Occipital lobe (tissue), 2 donors: Measurements from ENCODE around the gene DPP10. TPM values are rescaled to one million over a fixed set of nuclear protein-coding genes. Genes with fewer than 3 reads are reported as not detected.

Experiments used
- DNase-seq: peaks from one replicate; lab custom pipeline; 2025; lab: John Stamatoyannopoulos, UW
- total RNA-seq: library from RNA; depleted of rRNA; stranded (reverse); fragments of >200 nt; gene quantifications from one replicate; pipeline ENCODE4 v1.2.3, GENCODE V29; 2014

DPP10 gene
- total RNA-seq, 1 donor from 2014 or later = 76.7 TPM

DNA sequence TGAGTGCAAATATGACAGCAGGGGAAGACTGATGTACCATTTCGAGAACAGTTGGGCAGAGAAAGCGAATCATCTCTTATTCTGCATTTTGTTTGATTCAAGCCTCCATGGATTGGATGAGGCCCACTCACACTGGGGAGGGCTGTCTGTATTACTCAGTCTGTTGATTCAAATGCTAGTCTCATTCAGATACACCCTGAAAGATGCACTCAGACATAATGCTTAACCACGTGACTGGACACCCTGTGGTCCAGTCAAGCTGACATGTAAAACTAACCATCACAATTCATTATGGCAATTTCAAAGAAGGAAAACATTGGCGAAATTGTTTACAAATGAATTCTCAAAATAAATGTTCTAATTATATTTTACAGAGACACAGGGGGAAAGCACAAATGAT lies 1210.2 kb downstream of the DPP10 start:
- DNase-seq = no peak

- no peak for DNase-seq
Measured at GRCh38 chr2:115654362-115654761, 1211.9 kb downstream of the DPP10 start.

DNA sequence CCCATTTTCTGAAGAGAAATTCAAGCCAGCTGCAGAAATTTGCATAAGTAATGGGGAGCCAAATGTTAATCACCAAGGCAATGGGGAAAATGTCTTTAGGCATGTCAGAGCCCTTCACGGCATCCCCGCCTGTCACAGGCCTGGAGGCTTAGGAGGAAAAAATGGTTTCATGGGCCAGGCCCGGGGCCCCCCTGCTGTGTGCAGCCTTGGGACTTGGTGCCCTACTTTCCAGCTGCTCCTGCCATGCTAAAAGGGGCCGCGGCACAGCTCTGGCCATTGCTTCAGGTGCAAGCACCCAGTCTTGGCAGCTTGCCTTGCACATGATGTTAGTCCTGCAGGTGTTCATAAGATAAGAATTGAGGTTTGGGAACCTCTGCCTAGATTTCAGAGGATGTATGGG lies 1235.7 kb downstream of the DPP10 start:
- no peak for DNase-seq

- DNase-seq = no peak
Measured at GRCh38 chr2:115684345-115684744, 1241.9 kb downstream of the DPP10 start.

DNA sequence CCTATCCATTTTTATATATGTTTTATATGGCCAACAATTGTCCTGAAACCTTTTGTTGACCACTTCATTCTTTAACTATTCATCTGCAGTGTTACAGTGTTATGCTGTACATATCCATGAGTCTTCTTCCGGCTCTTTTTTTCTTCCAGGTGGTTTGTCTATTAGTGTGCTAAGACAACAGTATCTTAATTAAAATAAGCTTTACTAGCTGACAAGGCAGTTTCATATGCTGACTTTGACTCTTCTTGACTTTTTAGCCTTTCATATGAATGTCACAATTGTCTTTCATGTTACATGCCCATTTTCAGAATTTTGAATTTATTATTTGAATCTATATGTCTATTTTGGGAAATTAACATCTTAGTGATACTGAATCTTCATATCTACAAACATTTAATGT lies 1249.0 kb downstream of the DPP10 start:
- no peak for DNase-seq

- DNase-seq = no peak
Measured at GRCh38 chr2:115694651-115695050, 1252.2 kb downstream of the DPP10 start.

GRCh38 chr2:115733190-115733775 lies 1290.8 kb downstream of the DPP10 start:
- DNase-seq = no peak

- no peak for DNase-seq
Measured at GRCh38 chr2:115738111-115738510, 1295.7 kb downstream of the DPP10 start.

GRCh38 chr2:115739574-115739973 lies 1297.1 kb downstream of the DPP10 start:
- DNase-seq = no peak

GRCh38 chr2:115746151-115746550 lies 1303.7 kb downstream of the DPP10 start:
- DNase-seq = no peak

GRCh38 chr2:115757286-115757685 lies 1314.8 kb downstream of the DPP10 start:
- no peak for DNase-seq

DNA sequence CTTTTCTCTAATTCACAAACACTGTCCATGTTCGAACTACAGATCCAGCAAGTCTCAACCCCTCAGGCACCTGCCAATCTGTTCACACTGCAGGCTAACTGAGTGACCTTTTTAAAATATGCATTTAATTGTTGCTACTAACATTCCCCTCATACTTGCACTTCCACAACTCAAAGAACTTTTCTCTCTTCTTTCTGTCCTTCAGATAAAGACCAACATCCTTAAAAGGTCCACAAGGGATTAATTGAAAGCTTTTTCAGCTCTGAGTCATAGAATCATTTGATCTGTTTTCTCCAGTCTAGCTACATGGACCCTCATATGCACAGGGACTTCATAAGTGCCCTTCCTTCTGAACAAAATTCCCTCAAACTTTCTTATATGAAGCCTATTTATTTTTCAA lies 1321.2 kb downstream of the DPP10 start:
- no peak for DNase-seq

DNA sequence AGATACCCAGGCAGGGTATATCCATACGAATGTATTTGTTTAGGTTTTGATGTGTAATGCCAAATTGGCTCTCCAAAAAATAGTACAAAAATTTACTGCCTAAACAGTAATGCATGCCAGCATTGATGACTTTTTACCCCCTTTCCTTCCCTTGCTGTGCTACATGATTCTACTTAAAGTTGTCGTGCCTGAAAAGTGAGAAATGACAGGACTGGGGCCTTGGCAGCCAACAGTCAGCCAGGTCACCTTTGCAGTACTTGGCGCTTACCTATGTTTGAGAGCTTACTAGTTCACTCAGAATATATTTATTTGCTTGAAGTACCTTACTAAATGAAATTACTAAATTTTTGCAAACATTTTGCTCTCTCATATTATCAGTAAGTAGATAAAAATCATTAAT lies 1329.1 kb downstream of the DPP10 start:
- DNase-seq = no peak

- no peak for DNase-seq
Measured at GRCh38 chr2:115774361-115774760, 1331.9 kb downstream of the DPP10 start.

DNA sequence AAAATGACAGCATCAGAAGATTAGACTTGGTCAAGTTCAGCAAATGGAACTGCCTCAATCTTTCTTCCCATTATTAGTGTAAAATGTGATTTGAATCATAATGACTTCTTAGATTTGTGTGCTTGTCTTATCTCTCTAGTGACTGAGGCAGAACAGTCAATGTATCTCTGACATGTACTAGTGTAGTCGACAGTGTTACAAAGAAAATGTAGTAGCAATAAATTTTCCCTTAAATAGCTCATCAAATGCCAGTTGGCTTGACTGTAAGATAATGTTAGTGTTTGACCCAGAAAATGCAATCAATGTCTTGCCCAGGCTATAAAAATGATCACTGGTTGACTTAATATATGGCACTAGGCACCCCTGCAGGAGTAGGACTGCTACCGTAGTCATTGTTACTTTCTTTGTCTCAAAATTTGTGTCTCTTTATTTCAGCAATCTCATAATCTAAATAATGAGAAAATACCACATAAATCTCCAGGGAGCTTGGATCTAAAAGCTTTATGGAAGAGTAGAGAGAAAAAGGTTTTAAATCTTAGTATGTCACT lies 1336.7 kb downstream of the DPP10 start:
- no peak for DNase-seq

DNA sequence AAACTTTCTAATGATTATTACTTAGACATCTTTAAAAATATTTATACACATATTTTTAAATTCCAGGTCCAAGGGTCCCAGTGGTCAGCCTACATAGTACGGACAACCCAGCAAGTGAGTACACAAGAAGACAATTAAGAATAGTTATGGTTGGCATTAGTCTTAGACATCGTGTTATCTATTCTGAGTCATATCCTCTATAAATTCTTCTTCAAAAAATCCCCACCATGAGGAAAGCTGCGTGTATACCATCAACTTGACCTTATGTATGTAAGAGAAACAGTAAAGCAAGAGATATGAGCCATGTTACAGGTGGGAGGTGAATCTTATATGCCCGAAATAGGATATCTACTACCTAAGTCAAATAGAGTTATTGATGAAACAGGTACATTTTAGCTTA lies 1339.8 kb downstream of the DPP10 start:
- no peak for DNase-seq

GRCh38 chr2:115796078-115796477 lies 1353.6 kb downstream of the DPP10 start:
- no peak for DNase-seq

DNA sequence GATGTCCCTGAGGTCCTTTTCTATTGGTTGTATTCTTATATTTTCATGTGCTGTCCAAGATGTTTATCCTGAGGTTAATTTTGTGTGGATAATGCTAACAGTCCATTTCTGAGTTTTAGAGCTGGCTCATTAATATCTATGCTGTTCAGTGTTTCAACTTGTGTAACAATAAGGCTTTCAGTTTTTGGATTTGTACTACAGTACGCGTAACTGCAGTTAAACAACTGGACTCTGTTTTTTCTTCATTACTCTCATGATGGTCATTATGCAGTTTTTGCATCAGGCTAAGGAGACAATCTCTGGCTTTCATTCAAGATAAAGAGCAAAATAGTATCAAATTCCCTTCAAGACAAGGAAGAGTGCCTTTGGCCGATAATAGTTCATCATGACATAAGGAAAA lies 1364.8 kb downstream of the DPP10 start:
- no peak for DNase-seq

GRCh38 chr2:115825912-115826311 lies 1383.5 kb downstream of the DPP10 start:
- DNase-seq = no peak

- DNase-seq = no peak
Measured at GRCh38 chr2:115833196-115833595, 1390.8 kb downstream of the DPP10 start.

DNA sequence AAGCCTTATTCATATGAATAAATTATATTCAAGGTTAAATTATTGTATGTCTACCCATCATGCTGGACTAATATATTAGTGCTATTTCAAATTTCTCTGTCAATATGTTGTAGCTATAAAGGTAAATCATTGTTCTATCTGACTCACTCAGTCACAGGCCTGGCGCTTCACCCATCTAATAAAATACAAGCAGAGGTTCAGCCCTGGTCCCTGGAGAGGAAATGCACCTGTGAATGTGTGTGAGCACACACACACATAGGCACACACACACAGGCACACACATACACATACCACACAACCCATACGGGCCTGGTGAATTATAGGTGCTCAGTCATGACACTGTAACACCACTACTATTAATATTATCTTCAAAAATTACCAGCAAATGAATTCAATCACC lies 1396.1 kb downstream of the DPP10 start:
- no peak for DNase-seq

DNA sequence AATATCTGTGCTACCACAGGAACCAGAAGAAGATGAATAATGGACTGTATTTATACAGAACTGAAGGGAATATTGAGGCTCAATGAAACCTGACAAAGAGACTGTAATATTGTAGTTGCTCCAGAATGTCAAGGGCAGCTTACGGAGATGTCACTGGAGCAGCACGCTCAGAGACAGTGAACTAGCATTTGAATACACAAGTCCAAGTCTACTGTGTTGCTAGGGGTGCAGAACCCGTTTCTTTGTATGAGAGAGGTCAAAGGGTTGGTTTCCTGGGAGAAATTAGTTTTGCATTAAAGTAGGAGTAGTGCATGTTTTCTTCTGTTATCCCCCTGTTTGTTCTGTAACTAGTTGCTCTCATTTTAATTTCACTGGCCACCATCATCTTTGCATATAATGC lies 1399.9 kb downstream of the DPP10 start:
- DNase-seq = no peak

DNA sequence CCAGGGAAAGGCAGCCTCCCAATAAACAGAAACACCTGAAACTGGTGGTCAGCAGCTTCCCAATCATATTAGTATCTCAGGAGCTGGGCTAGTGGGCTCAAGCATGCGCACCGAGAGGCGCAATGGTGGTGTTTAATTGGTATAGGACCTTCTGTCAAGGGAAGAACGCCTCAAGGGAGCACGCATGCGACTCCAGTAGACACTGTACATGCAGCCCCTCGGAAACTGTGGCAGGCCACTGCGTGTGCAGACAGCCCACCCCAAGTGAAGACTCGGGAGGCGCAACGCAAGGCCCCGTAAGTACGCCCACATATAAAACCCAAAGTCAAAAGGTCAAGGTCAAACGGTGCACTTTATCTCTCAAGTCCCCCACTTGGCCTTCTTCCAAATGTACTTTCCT lies 1405.8 kb downstream of the DPP10 start:
- DNase-seq = no peak

GRCh38 chr2:115867024-115867423 lies 1424.6 kb downstream of the DPP10 start:
- no peak for DNase-seq
